Thyroid gland (tissue), 4 donors: Measurements from ENCODE around the gene QARS1. TPM values are rescaled to one million over a fixed set of nuclear protein-coding genes. Genes with fewer than 3 reads are reported as not detected.

ENCODE experiments used
- DNase-seq, 2 donors: peaks; one replicate each; pipeline ENCODE4 v3.0.0-alpha.2; 2019
- H3K27ac ChIP-seq, 3 donors: fragments of 200-600 bp; sonication (generic); 1 replicate in 2 of 3; 2 replicates in 1 of 3; pipeline ENCODE4 v1.5.1; 2016 to 2019; ENCODE audit warnings: mild to moderate bottlenecking in 1 of 3, moderate library complexity in 1 of 3
- H3K27me3 ChIP-seq: fragments of 200-600 bp; sonication (generic); one replicate; pipeline ENCODE4 v1.5.1; 2019
- H3K36me3 ChIP-seq, 2 donors: fragments of 200-600 bp; sonication (generic); one replicate each; pipeline ENCODE4 v1.5.1; 2016 to 2019
- H3K4me1 ChIP-seq, 2 donors: fragments of 200-600 bp; sonication (generic); one replicate each; pipeline ENCODE4 v1.5.1; 2017 to 2019
- H3K4me3 ChIP-seq, 3 donors: fragments of 200-600 bp; sonication (generic); replicated peaks in 1 of 3; 1 replicate in 2 of 3; 2 replicates in 1 of 3; pipeline ENCODE4 v1.5.1; 2016; ENCODE audit warnings: mild to moderate bottlenecking in 1 of 3
- H3K9me3 ChIP-seq: fragments of 200-600 bp; sonication (generic); one replicate; pipeline ENCODE4 v1.5.1; 2017
- CTCF ChIP-seq, 6 experiments: fragments of 200-600 bp in 3 of 6; fragments of 450-650 bp in 3 of 6; sonication (generic) in 3 of 6; IDR thresholded peaks; one replicate each; pipeline ENCODE4 v1.5.1; 2016 to 2019; ENCODE audit warnings: antibody characterized with exemption in 6 of 6, mild to moderate bottlenecking in 2 of 6, inconsistent platforms in 1 of 6, moderate library complexity in 1 of 6
- POLR2A ChIP-seq, 2 donors: fragments of 450-650 bp; IDR thresholded peaks; one replicate each; pipeline ENCODE4 v1.6.1; 2017; ENCODE audit warnings: antibody characterized with exemption in 2 of 2, mild to moderate bottlenecking in 2 of 2, moderate library complexity in 1 of 2
- WGBS, 2 donors: methylation state at CpG; one replicate each; pipeline ENCODE4 v1.1.5; 2017; 5-methylcytosine and 5-hydroxymethylcytosine counted together
- intact Hi-C: fragments of 100-400 bp; cut with DNase I; formaldehyde crosslinking; loops from one replicate; pipeline ENCODE4 v1.15.1; 2023
- microRNA-seq: library from miRNA; unstranded; fragments of <30 nt; microRNA quantifications from one replicate; pipeline ENCODE4, GENCODE V29; 2016
- small RNA-seq: library from RNA; depleted of rRNA; stranded (forward); fragments of <200 nt; gene quantifications from one replicate; pipeline ENCODE3, GENCODE V24; 2016
- total RNA-seq, 4 donors: library from RNA; depleted of rRNA; stranded (reverse); fragments of >200 nt; gene quantifications; one replicate each; pipeline ENCODE4 v1.2.3, GENCODE V29; 2016

Gene QARS1
- total RNA-seq, 4 donors from 2014 or later = 158 to 273 (median 251) TPM

- Histone ChIP-seq H3K9me3 (no peaks in the 10 kb centered on the region), H3K27me3 (no peaks in the 10 kb centered on the region), H3K27ac (no peak overlapping the region), H3K4me1 (no peaks in the 10 kb centered on the region), H3K4me3 (no peak overlapping the region), H3K36me3 (peaks cover 33 to 37% of the 10 kb centered on the region in 2 donors)
- no peak for TF ChIP-seq POLR2A (IDR thresholded peaks at IDR 0.05)
- TF ChIP-seq CTCF (IDR thresholded peaks at IDR 0.05) = no peak
- DNase-seq = no peak
- 96 to 100% methylated on average over 2 of the region's 2 CpGs for WGBS, 2 donors
- intact Hi-C loops = no loop called here
Measured at GRCh38 chr3:49054344-49054862, 50.2 kb downstream of the QARS1 start.

GRCh38 chr3:49053543-49053942 is 51.0 kb downstream of the QARS1 start:
- 95 to 100% methylated on average over 1 of the region's 1 CpG for WGBS, 2 donors
- DNase-seq = no peak
- Histone ChIP-seq H3K27me3 (no peaks in the 10 kb centered on the region), H3K4me3 (no peak overlapping the region), H3K27ac (no peak overlapping the region), H3K4me1 (no peaks in the 10 kb centered on the region), H3K36me3 (peaks cover 33 to 37% of the 10 kb centered on the region in 2 donors), H3K9me3 (no peaks in the 10 kb centered on the region)
- intact Hi-C loops = no loop called here
- TF ChIP-seq POLR2A (IDR thresholded peaks at IDR 0.05) (no peak), CTCF (IDR thresholded peaks at IDR 0.05) (no peak)

Small RNA genes lying within 50 kb of the gene (microRNA-seq; reads per million reads assigned to microRNA genes)
- not detected for gene MIR6890

Small RNA genes lying within 50 kb of the gene (small RNA-seq; reads per million reads assigned to genes)
- gene RN7SL182P = not detected

Other genes with a start within 250 kb of the QARS1 start
- gene SLC25A20, start 205.9 kb downstream of the QARS1 start, total RNA-seq = 10 to 100 TPM; 17.6 to 48.0 (median 33.7) TPM
- gene ARIH2, start 185.9 kb downstream of the QARS1 start, total RNA-seq = 100 to 1,000 TPM; 108 to 136 (median 117) TPM
- gene P4HTM, start 114.5 kb downstream of the QARS1 start, total RNA-seq = 100 to 1,000 TPM in 1 of 4 donors, 10 to 100 TPM in 3; 73.5 to 117 (median 95.0) TPM
- 100 to 1,000 TPM; 125 to 169 (median 149) TPM for gene WDR6, start 97.4 kb downstream of the QARS1 start, total RNA-seq
- gene DALRD3, start 86.2 kb downstream of the QARS1 start, total RNA-seq = 10 to 100 TPM; 43.1 to 91.4 (median 60.0) TPM
- gene NDUFAF3, start 82.6 kb downstream of the QARS1 start, total RNA-seq = 100 to 1,000 TPM; 120 to 305 (median 146) TPM
- 100 to 1,000 TPM in 3 of 4 donors, 10 to 100 TPM in 1; 92.9 to 159 (median 109) TPM for gene IMPDH2, start 75.4 kb downstream of the QARS1 start, total RNA-seq
- gene QRICH1, start 10.7 kb downstream of the QARS1 start, total RNA-seq = 100 to 1,000 TPM in 2 of 4 donors, 10 to 100 TPM in 2; 79.8 to 342 (median 98.3) TPM
- gene USP19, start 16.1 kb upstream of the QARS1 start, total RNA-seq = 100 to 1,000 TPM in 1 of 4 donors, 10 to 100 TPM in 3; 72.3 to 104 (median 77.4) TPM
- gene LAMB2, start 28.3 kb upstream of the QARS1 start, total RNA-seq = 100 to 1,000 TPM; 452 to 573 (median 527) TPM
- 10 to 100 TPM; 35.2 to 63.7 (median 58.5) TPM for gene CCDC71, start 61.6 kb upstream of the QARS1 start, total RNA-seq
- gene KLHDC8B, start 66.8 kb upstream of the QARS1 start, total RNA-seq = 10 to 100 TPM; 47.0 to 60.9 (median 57.2) TPM
- 1 to 10 TPM; 2.8 to 6.2 (median 3.8) TPM for gene C3orf62, start 172.5 kb upstream of the QARS1 start, total RNA-seq
- 10 to 100 TPM; 19.8 to 32.6 (median 28.5) TPM for gene USP4, start 235.3 kb upstream of the QARS1 start, total RNA-seq